ENCODE results near the gene MAP3K2. TPM values are rescaled to one million over a fixed set of nuclear protein-coding genes. Genes with fewer than 3 reads are reported as not detected.

The MAP3K2 gene
- total RNA-seq, 4 donors from 2014 or later, result 38.8 to 70.2 (median 52.0) TPM

DNA sequence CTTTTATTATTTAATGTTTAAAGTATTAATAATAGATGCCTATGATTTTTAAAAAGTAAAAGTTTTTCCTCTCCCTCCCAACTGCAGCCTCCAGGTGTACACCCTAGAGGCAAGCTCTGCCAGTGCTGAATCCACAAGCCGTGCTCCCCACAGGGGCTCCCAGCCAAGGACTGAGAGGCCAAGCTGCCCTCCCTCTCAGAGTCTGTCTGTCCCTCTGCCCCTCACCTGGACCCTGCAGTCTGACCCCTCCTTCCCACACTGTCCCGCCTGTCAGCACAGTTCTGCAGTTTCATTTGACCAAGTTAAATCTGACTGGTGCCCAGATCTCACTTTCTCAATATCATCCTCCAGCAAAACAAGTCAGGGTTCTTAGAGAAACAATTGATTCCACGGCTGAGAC is 15.7 kb upstream of the MAP3K2 start:
- TF ChIP-seq CTCF (IDR thresholded peaks at IDR 0.05), result no peak
- TF ChIP-seq POLR2A (IDR thresholded peaks at IDR 0.05), result no peak
- DNase-seq, result no peak
- Histone ChIP-seq H3K27me3 (no peaks in the 10 kb centered on the region), H3K36me3 (no peaks in the 10 kb centered on the region), H3K9me3 (no peaks in the 10 kb centered on the region), H3K27ac (no peak overlapping the region), H3K4me1 (peaks cover 8 to 40% (median 12%) of the 10 kb centered on the region in 4 donors), H3K4me3 (no peak overlapping the region)

DNA sequence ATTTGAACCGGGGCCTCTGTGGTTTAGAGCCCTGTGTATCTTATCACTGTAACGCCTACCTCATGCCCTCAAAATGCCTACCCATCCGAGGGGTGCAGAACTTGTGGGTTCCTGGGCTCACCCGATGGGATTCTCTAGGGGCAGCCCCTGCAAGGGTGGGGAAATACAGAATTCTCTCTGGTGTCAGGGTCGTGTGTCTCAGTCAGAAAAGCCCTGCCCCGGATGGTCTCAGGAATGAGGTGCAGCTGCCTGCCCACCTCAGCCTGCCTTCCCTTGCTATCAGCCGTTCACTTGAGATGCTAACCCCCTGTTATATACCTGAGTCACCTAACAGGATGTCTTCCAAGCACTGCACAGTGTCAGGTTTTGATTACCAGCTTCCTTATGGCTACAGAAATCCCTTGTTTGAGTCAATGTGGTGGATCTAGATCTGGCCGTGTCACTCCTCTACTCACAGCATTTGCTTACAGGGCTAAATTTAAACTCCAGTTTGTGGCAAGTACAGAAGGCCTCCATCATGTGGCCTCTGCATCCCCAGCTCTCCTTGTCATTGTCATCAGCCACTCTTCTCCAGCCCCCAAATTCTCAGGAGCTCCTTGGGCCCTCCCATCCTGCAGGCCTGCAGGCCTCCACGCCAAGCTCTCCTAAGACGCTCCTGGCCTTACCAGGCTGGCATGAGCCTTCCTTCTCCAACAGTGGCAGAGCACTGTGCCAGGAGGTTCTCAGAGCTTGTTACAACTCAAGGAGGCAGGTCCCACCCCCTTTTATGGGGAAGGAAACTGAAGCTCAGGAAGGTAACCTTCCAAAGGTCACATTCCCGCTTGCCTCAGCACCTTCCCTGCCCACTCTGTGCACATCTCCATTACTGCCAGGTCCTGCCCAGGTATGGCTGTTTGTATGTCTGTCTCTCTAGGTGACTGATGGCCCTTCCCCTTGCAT is 14.3 kb upstream of the MAP3K2 start:
- peaks cover 2 to 42% (median 12%) of the 10 kb centered on the region in 4 donors for H3K4me1 ChIP-seq

DNA sequence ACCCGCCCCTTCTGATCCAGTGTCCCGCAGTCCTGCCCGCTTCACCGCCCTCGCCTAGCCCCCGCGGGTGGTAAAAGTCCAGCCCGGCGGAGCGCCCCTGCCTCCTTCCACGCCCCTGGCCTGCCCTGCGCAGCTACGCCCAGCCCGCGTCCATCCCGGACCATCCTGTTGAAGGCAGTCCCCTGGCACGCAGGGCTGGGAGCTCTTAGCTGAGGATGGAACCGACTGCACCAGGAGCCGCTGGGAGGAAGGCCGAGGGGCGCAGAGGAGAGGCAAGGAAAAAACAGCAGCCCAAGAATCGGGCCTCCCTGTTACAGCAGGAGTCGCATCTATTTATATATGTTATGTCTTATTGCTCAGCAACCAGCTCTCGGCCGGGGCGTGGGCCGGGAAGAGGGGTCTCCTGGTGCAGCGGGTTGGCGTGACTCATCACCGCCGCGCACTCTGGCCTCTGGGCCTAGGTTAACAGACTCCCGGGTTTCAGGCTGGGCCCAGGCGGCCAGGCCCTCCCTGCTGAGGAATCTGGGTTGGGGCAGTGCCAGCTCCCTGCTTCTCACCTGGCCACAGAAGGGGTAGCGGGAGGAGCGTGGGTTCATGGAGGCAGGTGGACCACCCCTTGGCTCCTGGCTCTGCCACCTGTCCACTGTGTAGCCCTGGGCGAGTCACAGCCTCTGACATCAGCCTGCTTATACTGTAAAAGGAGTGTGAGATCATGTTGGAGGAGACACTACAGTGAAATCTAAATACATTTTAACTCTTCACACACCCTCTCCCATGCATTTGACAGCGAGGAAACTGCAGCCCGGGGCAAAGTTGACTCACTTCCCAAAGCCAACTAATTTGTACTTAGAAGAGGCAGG is 13.4 kb upstream of the MAP3K2 start:
- Histone ChIP-seq H3K27me3 (no peaks in the 10 kb centered on the region), H3K9me3 (no peaks in the 10 kb centered on the region), H3K4me3 (peak overlapping the region in 2 of 4 donors; percentile 38 to 46), H3K36me3 (no peaks in the 10 kb centered on the region), H3K27ac (peak overlapping the region in 3 of 4 donors; percentile 80 to 95 (median 85)), H3K4me1 (peaks cover 2 to 40% (median 11%) of the 10 kb centered on the region in 4 donors)
- DNase-seq, result peak in 2 of 3 donors; percentile 93 to 96
- TF ChIP-seq CTCF (IDR thresholded peaks at IDR 0.05), result no peak
- TF ChIP-seq POLR2A (IDR thresholded peaks at IDR 0.05), result no peak

More for the DNA sequence above, 14.3 kb upstream of the MAP3K2 start:
- Histone ChIP-seq H3K27me3 (no peaks in the 10 kb centered on the region), H3K36me3 (no peaks in the 10 kb centered on the region), H3K9me3 (no peaks in the 10 kb centered on the region), H3K4me3 (peak overlapping the region in 1 of 4 donors; percentile 38), H3K27ac (peak overlapping the region in 3 of 4 donors; percentile 80 to 95 (median 85))
- peak; percentile 76 to 82 for TF ChIP-seq POLR2A (IDR thresholded peaks at IDR 0.05)
- TF ChIP-seq CTCF (IDR thresholded peaks at IDR 0.05), result no peak
- DNase-seq, result peak in 2 of 3 donors; percentile 77 to 86

DNA sequence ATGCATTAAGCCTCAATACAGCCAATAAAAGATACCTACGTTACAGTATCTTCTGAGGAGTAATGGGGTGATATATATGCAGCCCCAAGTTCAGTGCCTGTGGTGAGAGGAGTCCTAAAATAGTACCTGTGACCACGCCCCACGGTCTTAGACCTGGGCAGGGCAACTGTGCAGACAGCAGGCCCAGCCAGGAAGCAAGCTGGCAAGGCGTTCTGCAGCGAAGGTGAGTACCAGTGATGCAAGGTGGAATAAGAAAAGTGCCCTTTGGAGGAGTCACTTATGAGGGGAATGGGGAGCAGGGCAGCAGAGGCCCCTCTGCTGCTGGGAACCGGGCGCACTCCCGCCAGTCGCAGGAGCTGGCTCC is 12.7 kb upstream of the MAP3K2 start:
- H3K4me3 ChIP-seq, result peak overlapping the region in 2 of 4 donors; percentile 38 to 46
- H3K27me3 ChIP-seq, result no peaks in the 10 kb centered on the region
- TF ChIP-seq CTCF (IDR thresholded peaks at IDR 0.05), result no peak
- TF ChIP-seq POLR2A (IDR thresholded peaks at IDR 0.05), result no peak
- H3K9me3 ChIP-seq, result no peaks in the 10 kb centered on the region
- H3K4me1 ChIP-seq, result peaks cover 2 to 36% (median 10%) of the 10 kb centered on the region in 4 donors
- H3K36me3 ChIP-seq, result no peaks in the 10 kb centered on the region
- peak in 2 of 3 donors; percentile 79 to 85 for DNase-seq
- peak overlapping the region in 3 of 4 donors; percentile 80 to 95 (median 85) for H3K27ac ChIP-seq

GRCh38 chr2:127398239-127398590 is 10.4 kb upstream of the MAP3K2 start:
- Histone ChIP-seq H3K27ac (peak overlapping the region in 2 of 4 donors; percentile 54 to 68), H3K4me3 (no peak overlapping the region), H3K27me3 (no peaks in the 10 kb centered on the region), H3K9me3 (no peaks in the 10 kb centered on the region), H3K4me1 (peaks cover 0 to 25% (median 10%) of the 10 kb centered on the region in 4 donors), H3K36me3 (no peaks in the 10 kb centered on the region)
- peak in 1 of 2 donors; percentile 33 for TF ChIP-seq POLR2A (IDR thresholded peaks at IDR 0.05)
- no peak for TF ChIP-seq CTCF (IDR thresholded peaks at IDR 0.05)
- peak; percentile 39 to 94 (median 84) for DNase-seq
